ENCODE results near the gene F11.

- TF ChIP-seq CTCF (conservative IDR thresholded peaks at IDR 0.05; ENCODE audit: low read depth, low read length), result no peak
- TF ChIP-seq EZH2phosphoT487 (IDR thresholded peaks at IDR 0.05; ENCODE audit: borderline replicate concordance, low read length), result no peak
- no peak for TF ChIP-seq EZH2 (IDR thresholded peaks at IDR 0.05; ENCODE audit: low read length, unreplicated experiment)
Measured at GRCh38 chr4:186236126-186236525, 29.9 kb upstream of the F11 start.

All from PC-3 (cell line).